Neural progenitor cell (in vitro differentiated cells): ENCODE data around the gene PTGDR2.

Experiments
- EZH2 ChIP-seq: fragments of 200-600 bp; sonication (generic); IDR thresholded peaks from 2 replicates; pipeline ENCODE4 v1.6.1; 2017; ENCODE audit warnings: antibody characterized with exemption, mild to moderate bottlenecking, moderate library complexity
- EZH2phosphoT487 ChIP-seq: fragments of 200-600 bp; sonication (generic); IDR thresholded peaks from 2 replicates; pipeline ENCODE4 v1.6.1; 2017; ENCODE audit warnings: antibody characterized with exemption
- TF ChIP-seq, protein P1 (sequence below): fragments of 200-600 bp; sonication (generic); IDR thresholded peaks from 2 replicates; pipeline ENCODE4 v1.5.1; 2017; ENCODE audit warnings: antibody characterized with exemption, mild to moderate bottlenecking

DNA sequence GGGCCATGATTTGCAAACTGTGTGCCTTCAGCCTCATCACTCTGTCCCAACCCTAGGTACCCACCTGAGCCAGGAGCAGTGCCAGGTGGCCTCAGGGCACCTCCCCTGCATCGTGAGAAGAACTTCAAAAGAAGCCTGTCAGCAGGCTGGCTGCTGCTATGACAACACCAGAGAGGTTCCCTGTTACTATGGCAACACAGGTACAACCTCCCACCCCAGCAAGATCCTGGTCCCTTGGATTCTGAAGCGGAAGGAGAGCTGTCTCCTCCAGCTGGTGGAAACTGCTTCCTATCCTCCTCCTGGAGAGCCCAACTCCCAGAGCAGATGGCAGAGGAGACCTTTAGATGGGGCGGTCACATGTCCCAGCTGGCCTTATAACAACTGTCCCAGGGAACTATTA, 14.5 kb upstream of the PTGDR2 start:
- TF ChIP-seq, protein P1, sequence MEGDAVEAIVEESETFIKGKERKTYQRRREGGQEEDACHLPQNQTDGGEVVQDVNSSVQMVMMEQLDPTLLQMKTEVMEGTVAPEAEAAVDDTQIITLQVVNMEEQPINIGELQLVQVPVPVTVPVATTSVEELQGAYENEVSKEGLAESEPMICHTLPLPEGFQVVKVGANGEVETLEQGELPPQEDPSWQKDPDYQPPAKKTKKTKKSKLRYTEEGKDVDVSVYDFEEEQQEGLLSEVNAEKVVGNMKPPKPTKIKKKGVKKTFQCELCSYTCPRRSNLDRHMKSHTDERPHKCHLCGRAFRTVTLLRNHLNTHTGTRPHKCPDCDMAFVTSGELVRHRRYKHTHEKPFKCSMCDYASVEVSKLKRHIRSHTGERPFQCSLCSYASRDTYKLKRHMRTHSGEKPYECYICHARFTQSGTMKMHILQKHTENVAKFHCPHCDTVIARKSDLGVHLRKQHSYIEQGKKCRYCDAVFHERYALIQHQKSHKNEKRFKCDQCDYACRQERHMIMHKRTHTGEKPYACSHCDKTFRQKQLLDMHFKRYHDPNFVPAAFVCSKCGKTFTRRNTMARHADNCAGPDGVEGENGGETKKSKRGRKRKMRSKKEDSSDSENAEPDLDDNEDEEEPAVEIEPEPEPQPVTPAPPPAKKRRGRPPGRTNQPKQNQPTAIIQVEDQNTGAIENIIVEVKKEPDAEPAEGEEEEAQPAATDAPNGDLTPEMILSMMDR = no peak
- TF ChIP-seq EZH2 (no peak), EZH2phosphoT487 (no peak)
